Measurements from ENCODE around the gene CEP162. TPM values are rescaled to one million over a fixed set of nuclear protein-coding genes. Genes with fewer than 3 reads are reported as not detected.

The CEP162 gene
- 1.6 to 2.2 TPM (median 1.8 TPM) in 5 replicates for total RNA-seq (2022; extraction: Qiagen RNA extraction)

GRCh38 chr6:84227434-84228197, at the start of gene CEP162:
CEP162 (minus strand) TSS chr6:84227643; CDS start chr6:84226393, 1,250 bp downstream.

Other genes starting within 250 kb of the CEP162 start
- 1.2 to 2.0 TPM (median 1.7 TPM) in 5 replicates for gene MRAP2, start 193.9 kb downstream of the CEP162 start, total RNA-seq (2022; extraction: Qiagen RNA extraction)